Activated naive CD4-positive, alpha-beta T cell (primary cell): Measurements from ENCODE around the gene ZFP1.

Experiments
- DNase-seq, 4 experiments: peaks; one replicate each; lab custom pipeline; 2025; lab: John Stamatoyannopoulos, UW

Gene ZFP1

GRCh38 chr16:75148311-75149195, at the start of gene ZFP1:
Gene ZFP1, plus strand, starts transcription at chr16:75148524. Its CDS starts 4,428 bp downstream, at chr16:75152952.
- peak; percentile 89 to 94 (median 90) for DNase-seq

DNA sequence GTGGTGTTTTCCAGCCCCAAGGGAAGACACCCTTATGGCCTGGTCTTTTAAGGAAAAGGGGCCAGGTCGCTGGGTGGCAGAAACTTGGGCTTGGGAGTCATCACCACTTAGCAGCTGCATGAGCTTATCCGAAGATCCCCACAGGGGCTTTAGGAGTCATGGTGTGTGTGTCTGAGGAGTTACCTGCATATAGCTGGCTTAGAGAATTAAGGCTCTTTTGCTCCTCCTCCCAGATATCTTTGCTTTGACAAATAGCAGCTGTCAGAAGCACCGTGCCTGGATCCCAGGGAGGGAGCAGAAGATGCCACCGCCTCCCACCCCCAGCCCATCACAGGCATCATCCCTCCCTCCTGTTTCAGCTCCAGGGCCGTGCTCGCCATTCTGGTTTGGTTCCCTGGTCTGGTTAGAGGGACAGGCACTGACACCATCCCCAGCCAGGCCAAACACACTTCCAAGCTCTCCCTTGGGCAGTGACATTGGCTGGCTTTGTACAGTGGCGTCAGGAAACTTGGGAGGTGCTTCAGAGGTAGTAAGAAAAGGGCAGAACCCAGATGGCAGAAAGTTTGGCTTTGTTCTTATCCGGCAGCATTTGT, 49.2 kb upstream of the ZFP1 start:
- DNase-seq = no peak

- DNase-seq = peak in 1 of 4 experiments; percentile 28
Observed at GRCh38 chr16:75099738-75100602, 48.4 kb upstream of the ZFP1 start.

GRCh38 chr16:75100603-75100990, 47.7 kb upstream of the ZFP1 start:
- no peak for DNase-seq

- DNase-seq = no peak
Observed at GRCh38 chr16:75101635-75102034, 46.7 kb upstream of the ZFP1 start.

GRCh38 chr16:75102595-75102994, 45.7 kb upstream of the ZFP1 start:
- no peak for DNase-seq

GRCh38 chr16:75103994-75104393, 44.3 kb upstream of the ZFP1 start:
- DNase-seq = no peak

- DNase-seq = no peak
Observed at GRCh38 chr16:75104836-75105235, 43.5 kb upstream of the ZFP1 start.

DNA sequence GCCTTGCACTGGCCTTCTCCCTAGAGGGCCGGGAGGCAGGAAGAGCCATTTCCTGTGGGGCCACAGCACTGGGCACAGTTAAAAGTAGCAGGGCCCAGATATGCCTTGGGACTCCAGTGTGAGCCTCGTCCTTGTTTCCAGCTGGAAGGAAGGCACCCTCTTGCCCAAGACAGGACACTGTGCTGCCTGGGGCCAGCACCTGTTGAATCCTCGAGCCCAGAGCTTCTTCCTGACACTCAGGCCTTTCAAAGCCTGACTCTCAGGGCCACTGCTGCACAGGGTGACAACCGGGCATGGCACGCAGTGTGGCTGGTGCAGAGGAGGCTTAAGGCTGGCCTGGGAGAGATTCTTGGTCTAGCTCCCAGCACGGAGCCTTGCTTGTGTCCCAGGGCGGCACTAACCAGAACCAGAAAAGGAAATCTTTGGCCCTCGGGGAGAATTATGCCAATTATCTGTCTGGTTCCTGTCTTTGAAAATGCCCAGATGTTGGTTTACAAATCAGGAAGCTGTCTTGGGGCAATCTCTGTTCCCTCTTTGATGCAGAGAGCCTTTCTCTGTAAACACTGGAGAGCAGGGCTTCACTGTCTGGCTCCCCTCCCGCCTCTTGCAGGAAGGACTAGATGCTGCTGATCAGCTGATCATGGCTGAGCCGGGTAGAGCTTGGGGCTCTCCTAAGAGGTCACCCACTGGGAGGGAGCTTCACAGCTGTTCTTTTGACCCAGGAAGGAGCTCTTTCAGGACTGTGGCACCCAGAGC, 42.8 kb upstream of the ZFP1 start:
- no peak for DNase-seq

DNA sequence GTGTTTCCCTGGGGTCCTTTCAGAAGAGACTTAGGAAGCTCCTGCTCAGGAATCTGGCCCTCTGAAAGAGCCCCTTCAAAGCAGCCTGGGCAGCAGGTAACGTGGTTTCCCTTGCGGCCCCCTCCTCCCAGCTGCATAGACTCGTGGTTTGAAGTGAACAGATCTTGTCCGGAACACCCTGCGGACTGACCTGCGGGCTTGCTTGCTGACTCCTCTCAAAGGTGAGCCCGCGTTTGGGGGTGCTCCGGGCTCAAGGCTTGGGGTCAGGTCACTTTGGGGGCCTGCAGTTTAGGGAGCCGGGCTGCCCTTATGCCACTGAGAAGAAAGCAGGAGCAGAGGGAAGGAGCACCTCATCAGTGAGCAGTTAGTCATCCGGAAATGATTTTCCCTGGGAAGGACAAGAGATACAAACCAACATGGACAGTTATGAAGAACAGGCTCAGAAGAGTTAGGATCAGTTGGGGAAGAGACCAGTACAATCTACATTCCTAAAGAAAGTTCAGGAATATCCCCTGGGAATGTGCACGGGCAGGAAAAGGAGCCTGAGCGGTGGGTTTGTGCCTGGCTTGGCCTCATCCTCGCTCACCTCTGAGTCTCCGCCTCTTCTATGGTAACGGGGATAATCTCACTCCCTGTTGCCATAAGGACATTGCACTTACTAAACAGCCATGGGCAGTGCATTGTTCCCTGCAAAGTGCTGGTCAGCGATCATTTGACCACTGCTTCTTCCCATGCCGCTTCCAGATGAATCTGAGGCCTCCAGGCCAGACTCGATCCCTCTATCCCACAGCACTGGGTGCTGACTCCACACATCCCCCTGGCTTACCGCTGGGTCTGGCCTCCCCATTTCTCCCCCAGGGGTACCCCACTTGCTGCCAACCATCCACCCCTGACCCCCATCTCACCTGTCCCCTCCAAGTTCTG, 41.7 kb upstream of the ZFP1 start:
- DNase-seq = no peak

- no peak for DNase-seq
Observed at GRCh38 chr16:75107505-75107904, 40.8 kb upstream of the ZFP1 start.

DNA sequence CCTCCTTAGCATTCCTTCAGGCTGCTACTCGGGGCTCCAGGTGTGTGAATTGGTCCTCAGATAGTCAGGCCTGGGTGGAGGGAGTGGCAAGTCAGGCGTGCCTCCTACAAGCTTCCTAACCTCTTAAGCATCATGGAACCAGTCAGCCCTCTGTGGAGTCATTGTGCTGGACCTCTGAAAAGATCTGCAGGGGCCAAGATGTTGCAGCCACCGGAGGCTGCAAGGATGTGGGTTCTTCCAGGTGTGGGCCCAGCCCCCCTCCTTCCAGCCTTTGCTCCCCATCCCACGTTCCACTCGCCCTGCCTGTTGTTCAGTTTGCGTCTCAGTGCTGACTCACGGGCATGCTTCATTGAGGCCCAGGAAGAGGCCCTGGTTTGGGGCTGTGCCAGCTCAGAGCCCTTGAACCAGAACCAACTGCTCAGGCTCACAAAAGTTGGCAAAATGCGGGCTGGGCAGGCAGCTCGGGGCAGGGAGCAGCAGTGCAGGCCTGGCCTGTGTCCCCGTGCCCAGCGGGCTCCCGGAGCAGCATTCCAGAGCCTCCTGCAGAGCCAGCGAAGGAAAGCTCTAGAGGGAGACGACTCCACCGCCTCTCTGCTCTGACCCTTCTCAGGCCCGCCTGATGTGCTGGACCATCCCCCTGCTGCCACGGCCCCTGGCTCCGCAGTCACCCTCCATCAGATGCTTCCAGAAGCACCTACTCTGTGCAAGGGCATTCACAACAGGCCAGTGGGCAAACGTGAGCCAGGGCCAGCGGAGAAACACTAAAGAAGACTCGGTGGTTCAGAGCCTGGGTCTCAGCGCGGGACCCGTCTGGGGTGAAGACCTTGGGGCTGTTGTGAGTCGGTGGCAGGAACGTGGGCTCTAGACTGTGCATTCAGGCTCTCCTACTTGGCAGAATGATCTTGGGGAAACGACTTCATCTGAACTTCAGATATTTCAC, 39.3 kb upstream of the ZFP1 start:
- DNase-seq = peak in 3 of 4 experiments; percentile 32 to 67 (median 56)

GRCh38 chr16:75109732-75110243, 38.5 kb upstream of the ZFP1 start:
- DNase-seq = no peak

GRCh38 chr16:75110637-75111513, 37.4 kb upstream of the ZFP1 start:
- peak; percentile 41 to 75 (median 60) for DNase-seq

DNA sequence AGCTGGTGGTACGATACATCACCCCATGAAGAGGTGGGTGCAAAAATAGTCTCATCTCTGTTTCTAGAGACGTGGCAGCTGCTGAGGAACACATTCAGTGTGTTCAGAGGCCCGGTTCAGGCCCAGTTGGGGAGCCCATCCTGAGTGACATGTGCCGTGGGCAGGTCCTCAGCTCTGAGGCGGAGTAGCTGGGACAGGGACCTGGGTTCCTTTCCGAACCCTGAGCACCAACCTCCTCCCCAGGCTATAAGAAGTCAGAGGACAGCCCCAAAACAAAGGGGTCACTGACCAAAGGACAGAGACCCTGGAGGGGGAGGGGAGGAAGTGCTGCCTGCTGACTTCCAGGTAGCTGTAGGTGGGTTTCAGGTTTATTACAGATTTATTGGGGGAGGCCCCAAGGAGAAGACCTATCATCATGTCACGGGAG, 36.8 kb upstream of the ZFP1 start:
- DNase-seq = no peak

DNA sequence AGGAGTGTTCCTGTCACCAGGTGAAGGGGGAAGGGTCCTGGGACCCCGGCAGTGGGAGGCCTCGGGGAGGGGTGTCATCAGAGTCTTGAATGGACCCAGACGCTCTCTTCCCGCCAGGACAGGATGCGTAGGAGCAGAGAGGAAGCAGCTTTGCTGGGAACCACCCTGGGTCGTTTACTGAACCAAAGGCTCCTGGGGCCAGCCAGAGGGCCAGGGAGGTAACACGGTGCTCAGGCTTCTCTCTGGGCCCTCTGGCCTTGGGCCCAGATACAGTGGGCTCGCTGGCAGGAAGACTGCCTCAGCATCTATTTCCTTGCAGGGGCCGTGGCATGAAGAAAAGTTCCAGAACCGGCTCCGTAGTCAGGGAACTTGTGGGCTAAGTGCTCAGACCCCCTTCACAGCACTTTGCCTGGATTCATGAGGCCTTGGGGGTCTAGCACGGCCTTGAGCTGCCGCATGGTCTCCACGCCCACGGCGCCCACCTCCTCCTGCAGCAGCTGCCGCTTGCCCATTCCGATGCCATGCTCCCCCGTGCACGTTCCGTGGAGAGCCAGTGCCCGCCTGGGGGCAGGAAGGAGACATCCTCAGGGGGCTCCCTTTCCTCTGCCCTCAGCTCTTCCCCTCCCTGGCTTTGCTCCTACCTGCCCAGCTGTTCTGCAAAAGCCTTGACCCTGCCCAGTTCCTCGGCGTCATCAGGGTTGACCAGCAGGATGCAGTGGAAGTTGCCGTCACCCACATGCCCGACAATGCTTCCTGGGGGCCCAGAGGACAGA, 36.2 kb upstream of the ZFP1 start:
- DNase-seq = no peak

DNA sequence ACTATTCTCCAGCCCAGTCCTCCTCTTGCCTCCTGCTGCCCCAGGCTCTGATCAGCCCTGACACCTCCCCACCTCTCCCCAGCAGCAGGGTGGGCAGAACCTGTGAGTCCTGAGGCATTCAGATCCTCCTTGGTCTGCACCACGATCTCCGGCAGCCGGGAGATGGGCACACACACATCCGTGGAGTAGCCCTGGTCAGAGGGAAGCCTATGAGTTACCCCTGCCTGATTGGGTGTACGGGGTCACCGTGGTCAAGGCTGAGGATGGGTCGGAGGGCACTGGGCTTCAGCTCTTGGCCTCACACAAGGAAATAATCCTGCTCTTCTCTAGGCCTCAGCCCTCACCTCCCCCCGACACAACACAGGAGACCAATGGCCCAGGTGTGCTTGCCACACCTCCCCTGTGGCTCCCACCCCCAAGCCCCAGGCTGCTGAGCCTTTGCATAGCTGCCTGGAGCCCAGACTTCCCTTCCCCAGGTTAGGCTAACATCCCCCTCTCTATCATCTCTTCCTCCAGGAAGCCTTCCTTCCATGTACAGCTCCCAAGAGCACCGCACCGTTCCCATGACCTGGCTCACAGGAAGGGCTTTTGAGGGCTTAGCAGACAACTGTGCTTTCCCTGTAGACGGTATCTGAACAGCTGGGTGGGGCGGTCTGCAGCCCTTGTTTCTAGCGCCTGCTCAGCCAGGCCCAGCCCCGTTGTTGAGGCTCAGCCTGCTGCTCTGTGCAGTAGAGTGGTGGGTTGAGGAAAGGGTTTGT, 35.4 kb upstream of the ZFP1 start:
- DNase-seq = no peak
